ENCODE measurements around the gene PRICKLE2. TPM values are rescaled to one million over a fixed set of nuclear protein-coding genes. Genes with fewer than 3 reads are reported as not detected.

PRICKLE2 gene
- total RNA-seq, 1 donor from 2014 or later = 5.1 TPM

- no peak for DNase-seq (ENCODE audit: low read depth)
- H3K4me3 ChIP-seq (ENCODE audit: low read depth, low read length) = no peak overlapping the region
- peak; percentile 34 for TF ChIP-seq CTCF (conservative IDR thresholded peaks at IDR 0.05; ENCODE audit: low read depth, low read length)
These were observed 113.4 kb downstream of the PRICKLE2 start for GRCh38 chr3:64111872-64112271.

- no peak overlapping the region for H3K4me3 ChIP-seq (ENCODE audit: low read depth, low read length)
- no peak for DNase-seq (ENCODE audit: low read depth)
- TF ChIP-seq CTCF (conservative IDR thresholded peaks at IDR 0.05; ENCODE audit: low read depth, low read length) = no peak
These were observed 114.2 kb downstream of the PRICKLE2 start for GRCh38 chr3:64111083-64111482.

GRCh38 chr3:64110071-64110470 lies 115.2 kb downstream of the PRICKLE2 start:
- H3K4me3 ChIP-seq (ENCODE audit: low read depth, low read length) = no peak overlapping the region
- TF ChIP-seq CTCF (conservative IDR thresholded peaks at IDR 0.05; ENCODE audit: low read depth, low read length) = no peak
- no peak for DNase-seq (ENCODE audit: low read depth)

GRCh38 chr3:64109438-64109837 lies 115.8 kb downstream of the PRICKLE2 start:
- no peak overlapping the region for H3K4me3 ChIP-seq (ENCODE audit: low read depth, low read length)
- DNase-seq (ENCODE audit: low read depth) = no peak
- TF ChIP-seq CTCF (conservative IDR thresholded peaks at IDR 0.05; ENCODE audit: low read depth, low read length) = no peak

GRCh38 chr3:64108784-64109317 lies 116.4 kb downstream of the PRICKLE2 start:
- TF ChIP-seq CTCF (conservative IDR thresholded peaks at IDR 0.05; ENCODE audit: low read depth, low read length) = no peak
- DNase-seq (ENCODE audit: low read depth) = no peak
- H3K4me3 ChIP-seq (ENCODE audit: low read depth, low read length) = no peak overlapping the region

- no peak for DNase-seq (ENCODE audit: low read depth)
- no peak overlapping the region for H3K4me3 ChIP-seq (ENCODE audit: low read depth, low read length)
- TF ChIP-seq CTCF (conservative IDR thresholded peaks at IDR 0.05; ENCODE audit: low read depth, low read length) = no peak
These were observed 117.0 kb downstream of the PRICKLE2 start for GRCh38 chr3:64108231-64108630.

GRCh38 chr3:64107190-64107589 lies 118.1 kb downstream of the PRICKLE2 start:
- no peak for DNase-seq (ENCODE audit: low read depth)
- no peak overlapping the region for H3K4me3 ChIP-seq (ENCODE audit: low read depth, low read length)
- TF ChIP-seq CTCF (conservative IDR thresholded peaks at IDR 0.05; ENCODE audit: low read depth, low read length) = no peak

Measured in epithelial cell of proximal tubule (primary cell).